Ovary (tissue), 9 donors: ENCODE measurements around the gene IGSF9. TPM values are rescaled to one million over a fixed set of nuclear protein-coding genes. Genes with fewer than 3 reads are reported as not detected.

Experiments used
- DNase-seq, 5 donors: peaks; one replicate each; pipeline ENCODE4 v3.0.0-alpha.2; 2019 to 2020
- H3K27ac ChIP-seq, 2 donors: fragments of 200-600 bp; one replicate each; pipeline versions ENCODE4 v1.5.1 to v1.8.0; 2019 to 2022
- H3K27me3 ChIP-seq: fragments of 200-600 bp; one replicate; pipeline ENCODE4 v1.8.0; 2022
- H3K36me3 ChIP-seq: fragments of 200-600 bp; sonication (generic); one replicate; pipeline ENCODE4 v1.5.1; 2019
- H3K4me1 ChIP-seq: one replicate; pipeline ENCODE4 v1.8.1; 2013; ENCODE audit warnings: mild to moderate bottlenecking, moderate library complexity; ENCODE audit not compliant: insufficient read depth
- H3K4me3 ChIP-seq: fragments of 200-600 bp; sonication (generic); one replicate; pipeline ENCODE4 v1.5.1; 2017
- H3K9me3 ChIP-seq, 2 donors: fragments of 200-600 bp in 1 of 2; sonication (generic) in 1 of 2; one replicate each; pipeline versions ENCODE4 v1.5.1 to v1.8.1; 2013 to 2019; ENCODE audit warnings: mild to moderate bottlenecking in 1 of 2, moderate library complexity in 1 of 2
- EP300 ChIP-seq: sonication (generic); formaldehyde crosslinking; IDR thresholded peaks from one replicate; pipeline ENCODE4 v1.6.1; 2017; ENCODE audit warnings: antibody characterized with exemption
- POLR2A ChIP-seq: fragments of 450-650 bp; IDR thresholded peaks from one replicate; pipeline ENCODE4 v1.6.1; 2017; ENCODE audit warnings: antibody characterized with exemption, mild to moderate bottlenecking, moderate library complexity
- WGBS, 3 donors: extraction: QIAGEN DNeasy Blood & Tissue Kit in 1 of 3; methylation state at CpG; one replicate each; pipeline versions ENCODE4 v1.1.5 to v1.1.7; 2013 to 2017; 5-methylcytosine and 5-hydroxymethylcytosine counted together
- intact Hi-C, 4 donors: fragments of 100-400 bp; cut with DNase I; formaldehyde crosslinking; loops; one replicate each; pipeline versions ENCODE4 v1.11.0 to v1.15.1; 2022 to 2023
- polyA plus RNA-seq, 2 donors: library from polyadenylated mRNA; stranded (reverse); fragments of 200-250 nt in 1 of 2; fragments of 350-450 nt in 1 of 2; fragmentation: Illumina TruSeq in 1 of 2; extraction: RNeasy Lipid Tissue Mini Kit (QIAGEN cat#74804) in 1 of 2; gene quantifications; one replicate each; pipeline ENCODE4 v1.2.3, GENCODE V29; 2013 to 2014
- total RNA-seq, 7 donors: library from RNA; depleted of rRNA in 2 of 7; stranded (reverse); fragments of >200 nt in 2 of 7; fragmentation: NEBNext Ultra II Directional in 3 of 7; extraction: Animal tissue kit (Norgen Biotek cat#: 25700) in 3 of 7; gene quantifications; one replicate each; pipeline versions ENCODE4 v1.1.0 to v1.2.4, GENCODE V29; 2016 to 2023
- TF ChIP-seq, protein P1 (sequence below), 3 donors: fragments of 450-650 bp in 2 of 3; fragments of 200-600 bp in 1 of 3; IDR thresholded peaks; one replicate each; pipeline versions ENCODE4 v1.5.1 to v1.8.0; 2016 to 2022; ENCODE audit warnings: antibody characterized with exemption in 3 of 3, mild to moderate bottlenecking in 1 of 3
- donor health status: DM: no; HTN: no; CAD: no; lungs with moderate emphysema.
- donor health status: DM: no; HTN: no; CAD: no.
- donor health status: Bipolar disorder and iron deficiency.
- donor health status: DM: yes; HTN: yes; CAD: no.
- donor health status: DM: no; HTN: no; CAD: no.
- donor health status: DM: yes; HTN: yes; CAD: no.

The IGSF9 gene
- total and polyA plus RNA-seq, 9 donors, result 0.10 to 14.0 (median 1.3) TPM

DNA sequence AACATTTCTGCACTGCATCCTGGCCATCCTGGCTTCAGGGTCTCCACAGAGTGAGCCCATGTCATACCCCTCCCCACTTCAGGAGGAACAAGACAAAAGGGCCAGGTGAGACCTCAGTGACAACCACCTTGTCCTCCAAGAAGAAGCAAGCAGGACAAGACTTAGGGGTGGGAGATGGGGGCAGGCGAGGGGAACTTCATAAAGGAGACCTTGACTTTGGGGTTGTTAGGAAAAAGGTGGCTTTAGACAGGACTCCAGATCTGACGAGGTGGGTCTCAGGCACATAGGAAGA is 32.6 kb upstream of the IGSF9 start:
- Histone ChIP-seq H3K4me3 (no peak overlapping the region), H3K27me3 (no peaks in the 10 kb centered on the region), H3K4me1 (no peaks in the 10 kb centered on the region), H3K36me3 (no peaks in the 10 kb centered on the region), H3K9me3 (no peaks in the 10 kb centered on the region), H3K27ac (no peak overlapping the region)
- no peak for DNase-seq
- WGBS, 3 donors, result 76 to 91% (median 85%) methylated on average over 2 of the region's 2 CpGs
- intact Hi-C loops, result no loop called here
- no peak for TF ChIP-seq EP300
- TF ChIP-seq POLR2A, result no peak
- TF ChIP-seq, protein P1, sequence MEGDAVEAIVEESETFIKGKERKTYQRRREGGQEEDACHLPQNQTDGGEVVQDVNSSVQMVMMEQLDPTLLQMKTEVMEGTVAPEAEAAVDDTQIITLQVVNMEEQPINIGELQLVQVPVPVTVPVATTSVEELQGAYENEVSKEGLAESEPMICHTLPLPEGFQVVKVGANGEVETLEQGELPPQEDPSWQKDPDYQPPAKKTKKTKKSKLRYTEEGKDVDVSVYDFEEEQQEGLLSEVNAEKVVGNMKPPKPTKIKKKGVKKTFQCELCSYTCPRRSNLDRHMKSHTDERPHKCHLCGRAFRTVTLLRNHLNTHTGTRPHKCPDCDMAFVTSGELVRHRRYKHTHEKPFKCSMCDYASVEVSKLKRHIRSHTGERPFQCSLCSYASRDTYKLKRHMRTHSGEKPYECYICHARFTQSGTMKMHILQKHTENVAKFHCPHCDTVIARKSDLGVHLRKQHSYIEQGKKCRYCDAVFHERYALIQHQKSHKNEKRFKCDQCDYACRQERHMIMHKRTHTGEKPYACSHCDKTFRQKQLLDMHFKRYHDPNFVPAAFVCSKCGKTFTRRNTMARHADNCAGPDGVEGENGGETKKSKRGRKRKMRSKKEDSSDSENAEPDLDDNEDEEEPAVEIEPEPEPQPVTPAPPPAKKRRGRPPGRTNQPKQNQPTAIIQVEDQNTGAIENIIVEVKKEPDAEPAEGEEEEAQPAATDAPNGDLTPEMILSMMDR (IDR thresholded peaks at IDR 0.05), result no peak

DNA sequence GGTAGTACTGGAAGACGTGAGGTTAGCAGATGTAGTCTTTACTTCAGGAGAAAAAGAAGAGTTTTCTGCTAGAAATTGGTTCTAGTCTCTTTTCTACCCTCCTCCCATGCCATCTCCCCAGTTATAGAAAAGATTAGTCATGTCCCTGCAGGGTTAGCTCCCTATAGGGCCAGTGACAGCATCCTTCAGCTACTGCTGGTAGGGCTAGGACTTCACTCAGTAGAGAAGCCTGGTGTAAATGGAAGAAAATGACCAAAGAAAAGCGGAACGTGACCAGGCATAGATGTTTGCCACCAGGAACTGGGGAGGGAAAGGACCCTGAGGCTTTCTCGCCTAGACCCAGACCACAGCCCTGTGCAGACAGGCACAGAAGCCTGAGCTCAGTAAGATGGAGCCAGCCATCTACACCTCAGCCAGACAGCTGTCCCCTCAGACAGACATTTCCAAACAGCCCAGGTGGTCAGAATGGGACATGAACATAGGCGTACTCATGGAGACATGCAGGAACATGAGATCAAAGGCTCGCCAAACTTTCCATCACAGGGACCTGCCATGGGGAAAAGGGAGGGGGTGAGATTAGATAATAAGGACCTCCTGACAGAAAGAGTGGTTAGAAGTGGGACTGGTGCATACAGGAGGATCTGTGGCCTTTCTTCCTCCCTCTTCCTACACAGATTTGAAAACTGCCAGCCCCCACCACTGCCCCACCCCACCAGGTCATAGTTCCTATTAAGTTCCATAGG is 32.1 kb upstream of the IGSF9 start:
- intact Hi-C loops, result no loop called here
- WGBS, 3 donors, result 82 to 91% (median 84%) methylated on average over 6 of the region's 6 CpGs

DNA sequence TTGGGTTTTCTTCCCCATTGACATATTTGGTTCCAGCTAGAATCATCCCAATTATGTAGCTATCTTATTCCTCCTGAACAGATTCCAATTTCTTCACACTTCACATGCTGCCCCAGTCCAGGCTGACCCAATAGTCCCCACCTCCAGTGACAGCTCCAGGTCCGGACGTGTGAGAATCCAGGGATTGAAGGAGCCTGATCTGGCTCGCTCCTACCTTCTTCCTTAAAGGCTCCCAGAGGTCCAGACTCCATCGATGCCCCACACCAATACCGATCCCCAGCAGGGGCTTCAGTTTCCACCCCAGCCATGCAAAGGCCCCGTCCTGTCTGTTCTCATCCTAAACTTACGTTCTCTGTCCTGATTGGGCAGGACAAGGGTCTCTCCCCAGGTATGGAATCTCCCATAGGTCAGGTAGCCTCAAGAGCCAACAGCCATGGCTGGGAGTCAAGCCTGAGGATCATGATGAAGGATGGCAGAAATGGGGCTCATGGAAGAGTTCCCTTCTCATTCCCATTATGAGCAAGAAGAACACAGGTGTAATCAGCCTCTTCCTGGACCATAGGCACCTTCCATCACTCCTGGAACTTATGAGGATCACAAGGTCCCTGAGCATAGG is 29.0 kb upstream of the IGSF9 start:
- intact Hi-C loops, result no loop called here
- Histone ChIP-seq H3K27ac (no peak overlapping the region), H3K36me3 (no peaks in the 10 kb centered on the region), H3K27me3 (no peaks in the 10 kb centered on the region), H3K9me3 (no peaks in the 10 kb centered on the region), H3K4me3 (no peak overlapping the region), H3K4me1 (no peaks in the 10 kb centered on the region)
- WGBS, 3 donors, result 83 to 89% (median 88%) methylated on average over 7 of the region's 7 CpGs
- no peak for DNase-seq
- no peak for TF ChIP-seq POLR2A
- TF ChIP-seq EP300, result no peak
- TF ChIP-seq, protein P1 (IDR thresholded peaks at IDR 0.05), result no peak

More for the DNA sequence above, 32.1 kb upstream of the IGSF9 start:
- Histone ChIP-seq H3K4me1 (no peaks in the 10 kb centered on the region), H3K36me3 (no peaks in the 10 kb centered on the region), H3K27me3 (no peaks in the 10 kb centered on the region), H3K27ac (no peak overlapping the region), H3K9me3 (no peaks in the 10 kb centered on the region), H3K4me3 (no peak overlapping the region)
- DNase-seq, result no peak
- TF ChIP-seq POLR2A, result no peak
- TF ChIP-seq EP300, result no peak
- TF ChIP-seq, protein P1 (IDR thresholded peaks at IDR 0.05), result no peak

DNA sequence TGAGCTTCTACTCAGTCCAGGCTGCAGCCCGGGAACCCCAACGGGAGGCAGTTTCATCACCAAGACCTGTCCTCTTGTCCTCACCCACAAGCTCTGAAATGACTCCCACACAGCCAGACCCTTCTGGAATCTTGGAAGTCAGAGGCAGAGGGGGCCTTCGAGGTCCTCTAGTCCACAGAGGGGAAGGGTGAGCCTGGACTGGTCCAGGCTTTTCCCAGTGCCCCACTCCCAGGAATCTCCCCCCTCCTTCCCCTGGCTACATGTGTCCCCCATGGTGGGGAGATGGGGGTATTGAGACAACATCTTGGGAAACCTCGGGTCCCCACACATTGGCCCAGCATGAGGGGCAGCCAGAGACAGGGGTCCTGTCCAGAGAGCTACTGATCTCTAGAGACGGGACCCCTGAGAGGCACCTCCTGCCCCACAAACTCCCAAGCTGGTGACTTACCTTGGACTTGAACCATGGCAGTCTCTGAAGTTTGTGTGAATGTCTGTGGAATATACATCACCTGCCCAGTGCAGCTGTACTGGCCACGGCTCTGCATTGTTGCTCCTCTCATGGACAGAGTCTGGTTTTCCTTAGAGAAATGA is 28.0 kb upstream of the IGSF9 start:
- Histone ChIP-seq H3K27me3 (no peaks in the 10 kb centered on the region), H3K4me3 (no peak overlapping the region), H3K36me3 (no peaks in the 10 kb centered on the region), H3K9me3 (no peaks in the 10 kb centered on the region), H3K27ac (no peak overlapping the region), H3K4me1 (no peaks in the 10 kb centered on the region)
- DNase-seq, result no peak
- 66 to 70% (median 66%) methylated on average over 6 of the region's 6 CpGs for WGBS, 3 donors
- TF ChIP-seq POLR2A, result no peak
- no peak for TF ChIP-seq EP300
- TF ChIP-seq, protein P1 (IDR thresholded peaks at IDR 0.05), result no peak
- intact Hi-C loops, result no loop called here
